A549 (cell line): ENCODE results near the gene KATNIP.

ENCODE experiments used
- CHD2 ChIP-seq: fragments of 150-350 bp; IDR thresholded peaks from 2 replicates; pipeline ENCODE4 v1.6.1; 2014; ENCODE audit warnings: low read length; ENCODE audit not compliant: partially characterized antibody
- CTCF ChIP-seq: fragments of >200 bp; sonication (Bioruptor Twin); formaldehyde crosslinking; IDR thresholded peaks from 3 replicates; pipeline ENCODE4 v1.5.1; 2016
- POLR2A ChIP-seq: IDR thresholded peaks from 2 replicates; pipeline ENCODE4 v1.6.1; 2012; ENCODE audit warnings: mild to moderate bottlenecking, low read length
- REST ChIP-seq: fragments of 200-600 bp; sonication (generic); IDR thresholded peaks from 2 replicates; pipeline ENCODE4 v1.6.1; 2016; ENCODE audit warnings: antibody characterized with exemption, mild to moderate bottlenecking, moderate library complexity
- SMC3 ChIP-seq: fragments of >200 bp; sonication (Bioruptor Twin); formaldehyde crosslinking; IDR thresholded peaks from 3 replicates; pipeline ENCODE4 v1.6.1; 2018; ENCODE audit warnings: inconsistent platforms
- ZFP36 ChIP-seq: fragments of 450-650 bp; IDR thresholded peaks from 2 replicates; pipeline ENCODE4 v1.6.1; 2014; ENCODE audit warnings: borderline replicate concordance; ENCODE audit not compliant: partially characterized antibody

DNA sequence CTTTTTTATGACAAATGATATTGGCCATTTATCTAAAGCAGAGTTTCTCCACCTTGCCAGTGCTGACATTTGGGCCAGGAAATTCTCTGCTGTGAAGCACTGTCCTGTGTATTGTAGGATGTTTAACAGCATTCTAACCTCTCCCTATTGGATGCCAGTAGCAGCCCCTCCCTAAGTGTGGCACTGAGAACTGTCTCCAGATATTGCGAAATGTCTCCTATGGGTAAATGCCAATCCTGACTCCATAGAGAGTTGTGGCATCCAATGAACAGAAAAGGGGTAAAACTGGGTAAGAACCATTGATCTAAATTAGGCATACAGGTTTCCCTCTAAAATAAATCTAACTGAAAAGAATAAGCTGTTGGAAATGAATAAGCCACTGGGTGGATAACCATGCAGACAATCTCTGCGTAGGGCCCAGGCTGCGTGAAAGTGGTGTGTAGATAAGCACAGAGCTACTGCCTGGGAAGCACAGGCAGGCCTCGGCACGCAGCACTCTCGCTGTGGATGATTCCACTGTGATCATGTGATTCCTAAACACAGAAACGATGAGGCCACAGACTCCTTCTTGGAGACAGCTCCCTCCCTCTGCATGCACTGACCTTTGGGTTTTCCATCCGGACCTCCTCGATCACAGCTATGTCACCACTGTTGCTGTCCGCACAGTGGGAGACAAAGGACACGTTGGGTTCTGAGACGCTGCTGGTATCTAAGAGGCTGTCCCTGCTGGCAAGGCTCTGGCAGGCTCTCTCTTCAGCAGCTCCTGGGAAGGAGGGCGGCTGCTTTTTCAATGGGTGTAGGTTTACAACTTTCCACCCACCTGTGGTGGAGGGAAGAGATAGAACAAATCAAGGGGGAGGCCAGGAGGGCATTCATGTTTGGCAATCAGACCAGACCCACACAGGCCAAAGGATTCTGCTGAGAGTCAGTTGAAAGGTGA is 44.4 kb upstream of the KATNIP start:
- TF ChIP-seq CTCF, result no peak
- no peak for TF ChIP-seq ZFP36
- no peak for TF ChIP-seq REST
- no peak for TF ChIP-seq SMC3
- TF ChIP-seq POLR2A, result no peak
- no peak for TF ChIP-seq CHD2
